SKM-1 treated with dmso at 0.1 percent for 144 hours (cell line): Measurements from ENCODE around the gene CTIF.
A peak's percentile ranks its signal among the peaks of the same experiment; 100 is the strongest.
"Not testable (repeated sequence)": the region's sequence is repeated elsewhere in the genome, so short reads cannot be mapped to it uniquely, and the experiment has no call there.

Source experiments
- DNase-seq: peaks from one replicate; lab custom pipeline; 2025; ENCODE audit not compliant: unreplicated experiment; lab: John Stamatoyannopoulos, UW

The CTIF gene

DNA sequence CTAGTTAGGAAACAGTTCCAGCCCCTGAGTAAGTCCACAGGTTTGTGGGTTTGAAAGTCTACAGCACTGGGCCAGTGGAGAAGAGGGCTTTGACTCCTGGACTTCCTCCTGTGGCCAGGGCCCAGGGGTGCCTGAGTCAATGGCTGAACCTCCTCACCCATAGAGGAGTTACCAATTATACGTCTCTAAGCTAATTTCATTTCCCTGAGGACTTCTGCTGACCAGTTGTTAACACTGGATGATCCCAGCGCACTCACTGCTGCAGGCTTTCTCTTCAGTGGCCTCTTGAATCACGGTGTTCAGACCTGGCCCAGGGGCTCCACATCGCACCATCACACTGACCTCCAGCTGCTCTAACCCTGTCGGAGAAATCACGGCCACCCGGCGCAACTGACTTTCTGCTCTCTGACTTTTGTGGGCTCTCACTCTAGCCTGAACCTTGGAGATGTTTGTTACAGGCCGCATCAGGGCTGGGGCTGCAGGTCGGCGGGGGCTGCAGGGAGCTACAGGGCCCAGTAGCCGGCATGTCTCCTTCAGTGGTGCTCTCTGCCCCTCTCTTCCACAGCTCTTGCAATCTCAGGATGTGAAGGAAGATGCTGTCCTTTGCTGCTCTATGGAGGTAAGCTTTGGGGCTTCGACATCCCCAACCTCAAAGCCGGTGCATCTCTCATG is 318.3 kb downstream of the CTIF start:
- no peak for DNase-seq

DNA sequence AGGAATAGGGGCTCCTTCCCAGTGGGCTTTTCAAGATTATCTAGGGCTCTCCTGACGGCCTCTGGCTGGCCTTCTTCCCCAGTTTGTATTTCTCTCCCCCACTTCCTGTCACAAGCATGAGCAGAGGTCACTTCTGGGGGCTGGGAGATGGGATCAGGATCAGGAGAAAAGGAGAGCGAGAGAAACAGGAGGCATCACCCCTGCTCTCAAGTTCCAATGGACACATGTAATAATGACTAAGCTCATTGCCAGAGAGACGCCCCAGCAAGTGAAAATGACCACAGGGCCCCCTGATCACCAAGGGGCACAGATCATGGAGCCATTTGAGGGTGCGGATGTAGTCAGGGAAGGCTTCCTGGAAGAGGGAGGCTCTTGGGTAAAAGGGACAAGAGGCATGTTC is 319.8 kb downstream of the CTIF start:
- DNase-seq, result no peak

DNA sequence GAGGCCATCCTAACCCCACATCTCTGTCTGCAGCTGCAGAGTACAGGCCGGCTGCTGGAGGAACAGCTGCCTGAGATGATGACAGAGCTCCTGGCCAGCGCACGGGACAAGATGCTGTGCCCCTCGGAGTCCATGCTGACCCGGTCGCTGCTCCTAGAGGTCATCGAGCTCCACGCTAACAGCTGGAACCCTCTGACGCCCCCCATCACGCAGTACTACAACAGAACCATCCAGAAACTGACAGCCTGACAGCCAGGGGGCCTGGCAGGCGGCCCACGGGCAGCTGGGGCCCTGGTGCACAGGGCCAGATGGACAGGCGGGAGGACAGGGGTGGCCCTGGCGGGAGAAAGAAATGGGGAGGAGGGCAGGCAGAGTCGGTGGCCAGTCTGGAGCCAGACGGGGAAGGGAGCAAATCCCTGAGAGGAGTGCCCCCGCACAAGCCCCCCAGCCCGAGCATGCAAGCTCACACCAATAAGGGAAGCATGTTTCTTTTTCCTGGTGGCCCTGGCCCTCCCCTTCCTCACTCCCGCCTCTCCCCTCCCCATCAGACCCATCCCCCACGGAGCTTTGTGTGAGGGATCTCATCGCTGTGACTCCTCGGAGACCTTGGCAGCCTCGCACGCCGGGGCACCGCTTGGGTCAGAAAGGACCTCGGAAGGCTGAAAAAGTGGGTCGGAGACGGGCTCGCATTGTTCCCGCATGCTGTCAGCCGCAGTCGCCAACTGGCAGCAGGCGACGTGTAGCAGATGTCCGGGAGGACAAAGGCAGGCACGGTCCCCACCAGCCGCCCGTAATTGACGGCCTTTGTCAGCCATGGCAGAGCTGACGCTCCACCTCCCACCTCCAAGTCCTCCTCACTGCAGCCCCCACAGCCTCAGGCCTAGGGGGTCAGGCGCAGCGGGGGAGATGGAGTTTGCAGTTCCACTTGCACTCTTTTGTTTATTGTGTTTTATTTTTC is 320.8 kb downstream of the CTIF start:
- no peak for DNase-seq

DNA sequence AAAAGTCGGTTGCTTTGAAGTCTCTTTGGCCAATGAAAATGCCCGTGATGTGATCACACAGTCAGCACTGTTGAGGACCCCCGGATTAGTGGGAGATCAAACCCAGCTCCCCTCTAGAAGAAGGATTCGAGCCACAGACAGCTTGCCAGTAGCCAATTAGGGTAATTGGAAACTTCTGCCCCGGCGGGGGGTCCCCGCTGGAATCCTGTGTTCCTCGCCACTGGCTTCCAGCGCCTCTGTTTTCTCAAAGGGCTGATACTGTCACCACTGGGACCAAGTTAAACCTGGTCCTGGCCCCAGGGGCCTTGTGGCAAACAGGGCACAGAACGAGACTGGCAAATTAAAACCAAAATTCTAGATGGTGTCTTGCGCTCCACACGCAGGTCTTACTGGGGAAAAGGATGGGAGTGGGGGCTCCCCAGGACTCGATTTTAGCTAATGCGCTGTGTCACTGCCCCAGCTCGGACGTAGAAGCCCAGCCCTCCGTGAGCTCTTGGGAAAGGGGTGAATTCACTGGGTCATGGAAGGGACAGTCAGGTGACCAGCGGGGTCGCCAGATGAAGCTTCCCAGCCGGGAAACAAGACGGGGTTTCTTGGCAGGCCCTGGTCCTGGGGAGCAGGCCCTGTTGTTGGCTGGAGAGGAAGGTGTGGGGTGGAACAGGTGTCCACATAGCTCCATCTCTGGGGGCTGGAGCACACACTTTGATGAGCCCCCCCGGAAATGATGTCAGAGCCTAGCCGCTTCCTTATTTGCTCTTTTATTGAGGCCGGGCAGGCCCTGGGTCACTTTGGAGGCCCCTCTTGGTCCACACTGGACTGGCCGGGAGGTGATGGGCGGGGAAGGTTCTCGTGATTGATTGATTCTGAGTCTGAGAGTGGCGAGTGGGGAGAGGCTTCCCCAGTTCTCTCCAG is 321.7 kb downstream of the CTIF start:
- no peak for DNase-seq

DNA sequence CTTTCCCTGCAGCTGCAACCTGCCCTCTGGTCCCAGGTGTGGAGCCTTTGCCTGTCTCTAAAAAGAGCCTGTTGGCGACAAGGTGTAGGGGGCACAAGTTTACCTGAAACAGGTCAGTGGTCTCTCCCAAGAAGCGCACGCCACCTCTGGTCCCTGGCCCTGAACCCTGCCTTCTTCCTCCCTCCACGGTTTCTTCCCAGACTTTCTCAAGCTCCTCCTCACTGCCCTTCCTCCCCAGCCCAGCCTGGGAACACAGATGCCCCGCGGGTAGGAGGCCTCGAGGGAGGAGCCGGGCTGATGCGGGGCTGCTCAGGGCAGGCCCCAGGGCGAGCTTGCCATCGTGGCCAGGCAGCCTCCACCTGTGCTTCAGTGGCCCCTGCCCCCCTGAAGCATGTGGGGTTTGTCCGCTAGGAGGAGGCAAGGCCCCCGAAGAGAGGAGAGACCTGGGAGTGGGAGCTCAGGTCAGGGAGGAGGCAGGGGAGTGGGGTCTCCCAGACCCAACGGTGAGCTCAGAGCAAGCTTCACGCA is 322.4 kb downstream of the CTIF start:
- DNase-seq, result no peak

DNA sequence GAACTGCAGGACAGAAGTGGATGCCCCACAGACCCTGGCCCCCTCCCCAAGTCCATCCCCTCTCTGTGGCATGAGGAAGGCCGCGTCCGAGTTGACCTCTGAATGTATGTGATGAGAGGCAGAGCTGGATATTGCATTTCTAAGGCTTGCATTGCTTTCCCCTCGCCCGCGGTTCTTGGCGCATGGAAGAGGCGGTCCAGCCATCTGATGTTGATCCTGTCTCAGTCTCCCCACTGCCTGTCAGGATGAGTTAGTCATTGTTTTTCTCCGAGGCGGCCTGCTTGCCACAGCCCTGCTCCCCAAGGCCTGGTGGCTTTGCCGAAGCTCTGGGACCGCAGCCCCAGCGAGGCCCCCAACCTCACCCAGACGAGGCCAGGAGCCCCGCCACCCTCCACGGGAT is 323.3 kb downstream of the CTIF start:
- DNase-seq, result no peak

DNA sequence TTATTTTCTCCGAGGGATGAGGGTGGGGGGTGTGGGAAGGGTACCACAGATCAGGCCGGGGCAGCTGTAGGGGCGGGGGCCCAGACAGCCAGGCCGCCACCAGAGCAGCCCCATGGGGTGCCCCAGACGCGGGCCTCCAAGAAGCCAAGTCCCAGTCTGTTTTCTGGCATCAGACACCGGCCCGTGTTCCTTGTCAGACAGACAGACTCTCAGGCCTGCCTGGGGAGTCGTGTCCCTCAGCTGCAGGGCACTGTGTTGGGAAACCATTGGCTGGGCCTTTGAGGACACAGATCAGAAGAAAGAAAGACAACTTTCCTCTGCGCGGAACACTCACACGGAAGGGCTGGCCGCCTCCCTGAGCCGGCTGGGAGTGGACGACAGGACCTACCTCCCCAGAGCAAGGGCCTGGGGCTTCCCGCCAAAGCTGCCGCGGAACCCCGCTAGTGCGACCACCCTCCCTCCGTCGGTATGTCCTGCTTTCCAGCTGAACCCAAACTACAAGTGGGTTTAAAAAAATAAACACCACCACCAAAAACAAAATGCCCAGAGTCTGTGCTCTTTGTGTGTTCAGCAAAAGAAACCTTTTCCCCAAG is 323.9 kb downstream of the CTIF start:
- DNase-seq, result no peak

DNA sequence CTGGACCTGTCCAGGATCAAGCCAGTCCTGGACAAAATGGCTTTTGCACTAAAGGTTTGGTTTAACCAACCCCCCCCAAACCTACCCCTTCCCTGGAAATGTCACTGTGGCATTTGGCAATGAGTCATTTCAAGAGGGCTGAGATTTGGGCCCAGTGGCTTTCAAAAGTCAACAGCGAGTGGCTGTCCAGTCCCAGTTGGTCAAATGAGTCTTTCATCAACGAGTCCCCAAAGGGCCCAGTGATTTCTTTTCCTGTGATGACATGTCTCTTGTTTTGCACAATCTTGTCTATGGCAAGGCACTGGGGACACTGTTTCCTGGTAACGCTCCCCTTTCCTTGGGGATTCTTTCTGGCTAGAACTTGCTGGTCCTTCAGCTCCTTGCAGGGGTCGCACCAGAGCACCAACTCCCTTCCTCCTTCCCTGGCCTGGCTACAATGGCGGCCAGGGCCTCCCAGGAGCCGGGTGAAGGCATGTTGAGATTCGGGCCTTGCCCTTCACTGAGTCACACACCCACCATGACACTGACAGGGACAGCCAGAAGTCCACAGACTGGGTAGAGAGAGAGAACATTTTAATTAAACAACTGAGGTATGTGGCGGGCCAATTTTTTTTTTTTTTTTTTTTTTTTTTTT is 324.7 kb downstream of the CTIF start:
- DNase-seq, result no peak

DNA sequence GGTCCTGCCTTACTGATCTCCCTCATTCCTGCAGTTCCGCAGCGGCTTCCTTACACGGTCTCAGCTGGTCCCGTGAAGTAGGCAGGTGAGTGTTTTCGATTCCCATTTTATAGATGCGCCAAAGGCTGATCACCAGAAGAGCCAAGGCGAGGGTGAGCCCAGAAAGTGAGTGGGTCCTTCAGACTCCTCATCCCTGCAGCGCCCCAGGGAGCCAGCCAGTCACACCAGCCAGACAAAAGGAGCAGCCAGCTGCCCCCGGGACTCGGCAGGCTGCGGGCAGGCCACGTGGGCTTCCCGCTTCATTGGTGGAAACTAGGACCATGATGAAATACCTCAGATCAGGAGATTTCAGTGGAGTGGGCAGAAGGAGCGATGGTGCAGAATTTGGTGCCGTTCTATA is 326.0 kb downstream of the CTIF start:
- DNase-seq, result no peak

DNA sequence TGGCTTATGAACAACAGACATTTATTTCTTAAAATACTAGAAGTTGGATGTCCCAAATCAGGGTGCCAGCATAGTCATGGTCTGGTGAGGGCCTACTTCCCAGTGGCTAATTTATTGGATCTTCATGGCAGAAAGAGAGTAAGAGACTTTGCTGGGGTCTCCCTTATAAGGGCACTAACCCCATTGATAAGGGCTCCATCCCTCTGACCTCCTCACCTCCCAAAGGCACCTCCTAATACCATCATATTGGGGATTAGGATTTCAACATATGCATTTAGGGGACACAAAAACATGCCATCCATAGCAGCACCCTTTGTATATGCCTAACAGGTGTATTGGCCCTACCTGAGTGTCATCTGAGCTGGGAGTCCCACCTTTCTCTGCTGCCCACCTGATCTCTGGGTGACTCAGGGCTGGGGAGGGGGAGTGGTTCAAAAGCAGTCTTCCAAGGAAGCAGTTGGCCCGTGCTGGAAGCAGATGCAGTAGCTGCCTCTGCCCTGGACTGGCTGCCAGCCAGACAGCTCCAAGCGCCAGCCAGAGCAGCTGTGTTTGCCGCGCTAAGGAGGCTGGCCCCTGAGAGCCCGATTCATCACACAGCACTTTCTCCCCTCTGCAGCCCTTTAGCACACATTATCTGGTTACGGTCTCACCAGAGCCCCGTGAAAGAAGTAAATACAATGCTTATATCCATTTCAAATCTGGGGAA is 327.4 kb downstream of the CTIF start:
- DNase-seq, result no peak

DNA sequence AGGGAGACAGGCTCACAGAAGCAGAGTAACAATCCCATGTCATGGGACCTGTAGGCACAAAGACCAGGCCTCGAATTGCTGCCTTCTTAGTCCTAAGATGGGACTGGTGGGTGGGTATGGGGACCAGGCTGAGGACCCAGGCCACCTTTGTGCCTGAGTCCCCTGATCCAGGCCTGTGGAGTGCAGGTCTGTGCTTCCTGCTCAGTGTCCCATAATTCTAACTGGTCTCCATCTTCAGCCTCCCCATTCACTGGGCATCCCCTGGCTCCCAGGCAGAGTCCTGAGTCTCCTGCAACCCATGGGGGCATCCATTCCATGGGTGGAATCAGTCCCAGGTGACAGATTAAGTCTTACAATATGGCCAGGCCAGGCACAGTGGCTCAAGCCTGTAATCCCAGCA is 328.0 kb downstream of the CTIF start:
- DNase-seq, result no peak

DNA sequence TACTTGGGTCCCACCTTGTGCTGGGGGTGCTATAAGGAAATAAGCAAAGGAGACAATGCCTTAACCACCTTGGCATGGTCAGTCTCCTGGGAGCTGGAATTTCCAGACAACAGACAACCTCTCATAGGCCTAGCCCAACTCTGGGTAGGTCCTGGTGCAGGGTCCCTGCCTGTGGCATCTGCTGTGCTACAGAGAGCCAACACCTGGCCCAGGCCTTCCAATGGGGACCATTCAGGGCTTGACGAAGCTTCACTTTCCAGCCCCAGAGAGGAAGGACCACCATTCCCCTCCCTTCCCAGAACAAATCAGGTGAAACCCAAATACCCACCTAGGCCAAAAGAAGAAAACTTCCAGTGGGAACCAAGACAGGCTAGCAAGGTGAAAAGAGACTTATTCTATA is 329.1 kb downstream of the CTIF start:
- DNase-seq, result no peak

DNA sequence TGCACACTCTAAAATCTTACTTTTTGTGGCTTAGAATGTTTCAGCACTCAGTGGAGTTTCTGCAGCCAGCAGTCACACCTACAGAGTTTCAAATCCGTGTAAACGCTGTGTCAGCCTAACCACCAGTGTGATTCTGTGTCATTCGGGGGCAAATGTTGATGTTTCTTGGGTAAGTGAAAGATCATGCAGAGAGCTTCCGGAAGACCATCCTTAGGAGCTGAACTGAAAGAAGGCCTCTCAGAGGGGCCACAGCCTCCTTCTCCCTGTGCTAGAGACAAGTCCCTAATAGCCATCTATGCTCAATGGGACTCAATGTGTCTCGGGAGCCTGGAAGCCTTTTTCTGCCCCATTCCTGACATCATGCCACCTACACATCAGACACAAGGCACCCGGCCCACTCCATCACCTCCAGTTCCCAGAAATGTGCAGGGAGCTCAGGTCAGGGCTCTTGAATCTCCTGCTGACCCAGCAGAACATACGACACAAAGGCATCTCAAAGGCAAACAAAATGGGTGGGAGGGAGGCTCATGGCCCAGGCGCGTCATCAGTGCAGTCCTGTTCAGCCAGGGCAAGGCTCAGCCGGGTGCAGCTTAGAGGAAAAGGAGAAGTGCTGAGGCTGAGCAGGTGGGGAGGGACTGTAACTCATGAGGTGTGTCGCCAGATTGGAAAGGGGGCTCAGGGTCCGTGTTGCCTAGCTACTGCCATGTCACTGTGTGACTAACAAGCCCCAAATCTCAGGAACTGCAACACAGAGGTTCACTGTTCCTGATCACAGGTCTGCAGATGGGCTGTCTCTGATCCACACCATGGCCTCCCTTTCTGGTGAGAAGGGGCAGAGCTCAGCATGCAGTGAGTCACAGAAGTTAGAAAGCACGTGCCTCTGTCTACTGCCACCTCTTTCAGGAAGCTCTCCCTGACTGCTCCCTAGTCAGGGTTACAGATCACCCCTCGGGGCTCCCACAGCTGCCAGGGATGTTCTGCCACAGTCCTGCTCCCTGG is 329.9 kb downstream of the CTIF start:
- DNase-seq, result peak; percentile 66

DNA sequence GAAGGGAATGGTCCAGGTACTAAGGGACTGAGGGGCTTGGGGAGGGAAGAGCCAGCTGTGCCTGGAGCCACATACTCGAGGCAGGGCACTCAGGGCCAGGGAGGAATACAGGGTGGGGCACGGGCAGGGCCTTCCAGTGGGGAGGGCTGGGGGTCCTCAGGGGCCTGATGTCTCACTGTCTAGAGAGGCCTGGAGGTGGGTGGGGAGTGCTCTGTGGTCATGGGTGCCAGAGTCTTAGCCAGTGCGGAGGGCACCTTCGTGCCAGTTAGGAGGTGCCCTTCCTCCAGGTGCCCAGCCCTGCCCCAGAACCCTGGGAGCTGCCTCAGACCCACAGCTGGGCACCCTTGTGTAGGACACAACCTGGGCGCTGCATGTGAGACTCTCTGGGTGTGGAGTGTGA is 330.8 kb downstream of the CTIF start:
- DNase-seq, result no peak

DNA sequence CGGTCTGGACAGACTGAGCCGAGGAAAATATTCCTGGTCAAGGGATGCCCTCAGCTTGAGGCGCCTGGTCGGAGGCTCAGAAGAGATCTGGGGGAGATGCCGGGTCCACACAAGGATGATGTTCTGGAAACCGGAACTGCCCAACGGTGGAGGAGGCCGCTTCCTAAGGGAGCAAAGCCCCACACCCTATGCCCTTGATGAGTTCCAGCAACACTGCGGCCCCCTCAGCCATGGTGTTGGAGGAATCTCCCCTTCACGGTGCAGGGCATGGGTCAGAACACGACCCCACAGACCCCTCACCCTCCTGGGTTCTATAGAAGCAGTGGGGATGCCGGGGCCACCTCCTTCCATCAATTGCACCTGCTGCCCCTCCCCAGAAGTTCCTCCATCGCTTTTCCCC is 332.1 kb downstream of the CTIF start:
- DNase-seq, result not testable (repeated sequence)

DNA sequence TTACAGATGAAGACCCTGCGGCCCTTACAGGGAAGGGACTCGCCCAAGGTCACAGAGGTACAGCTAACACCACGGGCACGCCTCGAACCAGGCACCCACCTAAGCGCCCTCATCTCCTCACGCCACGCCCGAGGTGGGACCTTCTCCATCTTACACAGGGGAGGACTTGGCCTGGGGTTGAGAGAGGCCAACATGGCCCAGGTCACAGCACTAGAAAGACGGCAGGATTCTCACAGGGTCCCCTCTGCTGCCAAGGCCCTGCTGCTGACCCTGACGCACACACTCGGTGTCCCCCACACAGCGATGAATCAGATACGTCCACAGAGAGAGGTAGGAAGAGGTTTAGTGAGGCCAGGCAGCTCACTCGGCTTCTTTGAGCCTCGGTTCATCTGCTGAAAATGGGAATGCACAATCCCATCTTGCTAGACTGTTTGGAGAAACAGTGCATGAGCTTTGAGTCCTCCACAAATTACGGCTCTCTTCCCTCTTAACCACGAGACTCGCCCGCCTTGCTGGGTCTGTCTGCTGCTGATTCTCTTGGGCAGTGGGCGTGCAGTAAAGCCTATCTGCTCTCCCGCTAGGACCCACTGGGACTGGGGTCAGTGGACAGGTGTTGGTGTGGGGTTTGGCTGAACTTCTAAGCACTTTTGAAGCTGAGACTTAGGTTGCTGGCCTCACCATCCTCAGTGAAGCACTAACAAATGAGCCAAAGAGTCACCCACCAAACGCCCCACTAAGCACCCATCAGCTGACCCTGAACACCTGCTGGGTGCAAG is 332.7 kb downstream of the CTIF start:
- no peak for DNase-seq

DNA sequence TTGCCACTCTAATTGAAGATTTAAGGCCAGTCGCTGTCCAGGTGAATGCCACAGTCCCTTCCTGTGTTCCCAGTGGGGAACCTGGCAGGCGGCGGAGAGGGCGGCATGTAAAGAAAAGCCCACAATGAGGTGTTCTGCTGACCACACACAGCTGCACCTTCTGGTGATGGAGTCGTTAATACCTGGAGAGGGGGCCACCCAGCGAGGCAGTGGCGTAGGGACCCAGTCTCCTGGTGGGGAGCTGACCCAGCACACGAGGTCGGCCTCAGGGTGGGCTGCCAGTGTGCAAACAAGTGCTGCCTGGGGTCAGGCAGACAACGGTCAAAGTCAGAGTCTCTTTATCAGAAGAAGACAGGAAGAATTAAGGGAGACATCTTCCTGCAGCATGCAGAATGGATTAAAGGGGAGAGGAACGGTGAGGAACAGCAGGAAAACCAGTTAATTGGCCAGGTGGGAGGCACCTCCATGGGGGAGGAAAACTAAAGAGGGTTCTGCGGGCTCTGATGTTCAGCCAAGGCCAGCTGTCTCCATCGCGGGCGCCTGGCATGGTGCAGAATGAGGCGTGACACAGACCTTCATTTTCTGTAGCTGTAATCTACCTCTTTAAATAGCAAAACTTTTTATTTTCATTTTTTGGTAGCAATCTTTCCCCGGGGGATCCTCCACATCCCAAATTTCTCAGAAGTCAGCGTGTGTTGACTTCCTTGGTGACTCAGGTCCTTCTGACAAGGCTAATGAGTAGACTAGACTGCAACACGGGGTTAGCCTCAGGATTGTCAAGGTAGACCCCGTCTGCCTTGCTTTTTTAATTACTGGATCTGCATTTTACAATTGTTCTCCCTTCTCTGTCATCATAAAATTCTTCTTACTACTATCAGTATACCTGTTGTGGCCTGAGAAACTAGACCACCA is 333.7 kb downstream of the CTIF start:
- DNase-seq, result no peak
